Peyer's patch (tissue), 4 donors: ENCODE results near the gene QRFPR.

ENCODE experiments used
- CTCF ChIP-seq, 6 experiments: fragments of 450-650 bp in 4 of 6; fragments of 200-600 bp in 2 of 6; sonication (generic) in 1 of 6; IDR thresholded peaks; one replicate each; pipeline ENCODE4 v1.5.1; 2017 to 2019; ENCODE audit warnings: antibody characterized with exemption in 6 of 6, mild to moderate bottlenecking in 3 of 6, moderate library complexity in 1 of 6
- POLR2A ChIP-seq, 2 donors: fragments of 450-650 bp; IDR thresholded peaks; one replicate each; pipeline ENCODE4 v1.5.1; 2017; ENCODE audit warnings: antibody characterized with exemption in 2 of 2, mild to moderate bottlenecking in 2 of 2, moderate library complexity in 2 of 2

DNA sequence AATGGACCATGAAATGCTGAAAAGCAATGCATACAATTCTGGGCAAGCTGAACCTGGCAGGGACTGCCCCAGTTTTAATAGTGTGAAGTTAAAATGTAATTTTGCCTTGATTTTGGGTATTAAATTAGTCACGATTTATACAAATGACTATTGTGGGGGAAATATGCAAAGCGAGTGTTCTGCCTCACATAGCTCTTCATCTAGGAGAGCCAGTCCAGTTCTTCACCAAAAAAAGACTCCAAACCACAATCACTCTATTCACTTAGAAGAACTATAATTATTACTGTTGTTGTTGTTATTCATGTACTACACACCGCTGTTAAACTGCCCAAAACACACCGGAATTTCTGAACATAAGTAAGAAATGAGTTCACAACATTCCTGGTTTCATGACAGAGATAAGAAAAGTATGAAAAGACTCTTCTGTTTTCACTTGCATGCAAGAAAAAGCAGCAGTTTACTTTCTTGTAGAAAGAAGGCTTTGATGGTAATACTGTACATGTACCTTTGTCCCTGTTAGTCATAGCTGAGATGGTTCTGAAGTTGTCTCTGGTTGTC lies 101.9 kb downstream of the QRFPR start:
- TF ChIP-seq CTCF (IDR thresholded peaks at IDR 0.05), result no peak
- no peak for TF ChIP-seq POLR2A (IDR thresholded peaks at IDR 0.05)
